ENCODE measurements around the gene EFNA3.

The EFNA3 gene

DNA sequence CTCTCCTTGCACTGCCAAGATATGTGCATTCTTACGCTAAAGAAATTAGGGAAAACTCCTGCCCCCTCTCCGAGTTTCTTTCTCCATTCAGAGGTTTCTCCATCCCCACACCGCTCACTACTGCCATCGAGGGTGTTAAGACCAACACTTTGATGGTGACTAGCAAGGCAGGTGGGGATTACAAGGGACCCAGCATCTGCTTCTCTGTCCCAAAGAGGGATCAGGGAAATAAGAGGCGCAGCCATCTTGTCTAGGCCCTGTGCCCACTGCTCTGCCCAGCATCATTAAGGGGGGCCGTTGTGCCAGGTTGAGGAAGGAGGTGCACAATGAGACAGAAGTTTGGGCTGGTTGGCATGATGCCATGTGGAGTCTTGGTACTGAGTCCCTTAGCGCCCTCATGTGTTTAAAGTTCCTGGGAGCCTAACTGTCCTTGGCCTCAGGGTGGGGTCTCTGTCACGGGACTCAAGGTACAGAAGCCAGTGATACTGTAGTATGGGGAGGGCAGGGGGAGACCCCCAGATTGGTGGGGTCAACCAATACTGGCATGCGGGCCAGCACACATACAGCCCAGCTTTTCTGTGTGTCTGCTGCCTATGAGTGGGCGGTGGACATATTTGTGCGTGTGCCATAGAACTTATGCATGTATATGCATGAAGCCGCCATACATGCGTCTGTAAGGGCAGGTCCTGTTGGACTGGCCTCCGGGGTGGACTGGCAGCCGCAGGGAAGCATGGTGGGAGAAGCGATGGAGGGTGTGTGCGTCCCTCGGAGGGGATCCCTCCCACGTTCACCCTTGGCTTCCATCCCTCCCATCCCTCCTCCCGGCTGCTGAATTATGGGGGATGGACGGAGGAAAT lies 5.5 kb downstream of the EFNA3 start:
- DNase-seq (ENCODE audit: low spot score), result no peak

DNA sequence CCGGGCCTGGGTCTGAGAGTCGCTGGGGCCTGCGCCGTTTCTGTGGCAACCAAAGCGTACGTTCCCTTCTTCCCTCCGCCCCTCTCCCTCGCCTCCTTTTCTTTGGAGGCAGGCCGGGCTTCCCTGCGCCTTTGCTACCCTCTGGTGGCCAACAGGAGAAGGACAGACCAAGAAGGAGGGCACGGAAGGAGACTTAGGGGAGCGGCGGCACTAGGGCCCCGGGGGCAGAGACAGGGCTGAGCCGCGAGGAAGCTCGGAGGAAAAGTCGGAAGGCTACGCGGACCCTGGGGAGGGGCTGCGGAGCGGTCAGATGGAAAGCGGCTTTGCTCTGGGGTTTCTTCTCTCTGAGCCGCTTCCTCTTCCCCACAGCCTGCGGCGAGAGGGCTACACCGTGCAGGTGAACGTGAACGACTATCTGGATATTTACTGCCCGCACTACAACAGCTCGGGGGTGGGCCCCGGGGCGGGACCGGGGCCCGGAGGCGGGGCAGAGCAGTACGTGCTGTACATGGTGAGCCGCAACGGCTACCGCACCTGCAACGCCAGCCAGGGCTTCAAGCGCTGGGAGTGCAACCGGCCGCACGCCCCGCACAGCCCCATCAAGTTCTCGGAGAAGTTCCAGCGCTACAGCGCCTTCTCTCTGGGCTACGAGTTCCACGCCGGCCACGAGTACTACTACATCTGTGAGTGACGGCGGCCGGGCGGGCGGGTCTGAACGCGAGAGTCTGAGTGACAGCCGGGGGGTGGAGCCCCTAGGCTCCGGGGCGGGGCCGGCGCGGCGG lies 6.3 kb downstream of the EFNA3 start:
- peak; percentile 92 for DNase-seq (ENCODE audit: low spot score)

DNA sequence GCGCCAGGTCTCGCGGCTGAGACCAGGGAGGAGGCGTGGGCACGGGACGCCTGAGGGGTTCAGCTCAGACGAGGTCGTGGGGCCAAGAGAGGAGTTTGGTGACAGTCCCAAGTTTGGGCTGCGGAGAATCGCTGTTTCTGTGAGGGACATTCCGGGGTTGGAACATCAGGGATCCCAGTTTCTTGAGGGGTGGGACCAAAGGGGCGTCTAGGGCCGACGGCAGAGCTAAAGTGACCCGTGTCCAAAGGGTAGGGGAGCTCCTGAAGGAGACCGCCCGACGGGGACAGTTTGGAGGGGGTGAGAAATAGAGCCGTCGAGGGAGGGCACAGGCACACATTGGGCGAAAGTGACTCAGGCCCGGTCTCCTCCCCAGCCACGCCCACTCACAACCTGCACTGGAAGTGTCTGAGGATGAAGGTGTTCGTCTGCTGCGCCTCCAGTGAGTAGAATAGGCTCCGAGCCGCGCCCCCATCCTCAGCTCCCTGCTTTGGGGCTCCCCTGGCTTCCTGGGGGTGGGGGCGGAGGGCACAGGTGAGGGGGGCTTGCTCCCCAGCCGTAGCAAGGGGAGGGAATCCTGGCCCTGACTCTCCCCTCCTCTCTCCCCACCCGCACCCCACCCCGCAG lies 7.0 kb downstream of the EFNA3 start:
- DNase-seq (ENCODE audit: low spot score), result peak; percentile 83

DNA sequence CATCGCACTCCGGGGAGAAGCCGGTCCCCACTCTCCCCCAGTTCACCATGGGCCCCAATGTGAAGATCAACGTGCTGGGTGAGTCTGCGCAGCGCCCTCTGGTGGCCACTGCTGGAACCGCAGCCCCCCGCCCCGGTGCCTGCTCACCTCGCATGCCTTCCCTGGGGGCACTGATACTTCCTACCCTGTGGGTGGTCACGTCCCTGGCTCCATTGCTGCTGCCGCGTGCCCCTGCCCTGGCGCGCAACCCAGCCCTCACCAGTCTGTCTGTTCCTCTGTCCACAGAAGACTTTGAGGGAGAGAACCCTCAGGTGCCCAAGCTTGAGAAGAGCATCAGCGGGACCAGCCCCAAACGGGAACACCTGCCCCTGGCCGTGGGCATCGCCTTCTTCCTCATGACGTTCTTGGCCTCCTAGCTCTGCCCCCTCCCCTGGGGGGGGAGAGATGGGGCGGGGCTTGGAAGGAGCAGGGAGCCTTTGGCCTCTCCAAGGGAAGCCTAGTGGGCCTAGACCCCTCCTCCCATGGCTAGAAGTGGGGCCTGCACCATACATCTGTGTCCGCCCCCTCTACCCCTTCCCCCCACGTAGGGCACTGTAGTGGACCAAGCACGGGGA lies 7.6 kb downstream of the EFNA3 start:
- DNase-seq (ENCODE audit: low spot score), result peak; percentile 77

DNA sequence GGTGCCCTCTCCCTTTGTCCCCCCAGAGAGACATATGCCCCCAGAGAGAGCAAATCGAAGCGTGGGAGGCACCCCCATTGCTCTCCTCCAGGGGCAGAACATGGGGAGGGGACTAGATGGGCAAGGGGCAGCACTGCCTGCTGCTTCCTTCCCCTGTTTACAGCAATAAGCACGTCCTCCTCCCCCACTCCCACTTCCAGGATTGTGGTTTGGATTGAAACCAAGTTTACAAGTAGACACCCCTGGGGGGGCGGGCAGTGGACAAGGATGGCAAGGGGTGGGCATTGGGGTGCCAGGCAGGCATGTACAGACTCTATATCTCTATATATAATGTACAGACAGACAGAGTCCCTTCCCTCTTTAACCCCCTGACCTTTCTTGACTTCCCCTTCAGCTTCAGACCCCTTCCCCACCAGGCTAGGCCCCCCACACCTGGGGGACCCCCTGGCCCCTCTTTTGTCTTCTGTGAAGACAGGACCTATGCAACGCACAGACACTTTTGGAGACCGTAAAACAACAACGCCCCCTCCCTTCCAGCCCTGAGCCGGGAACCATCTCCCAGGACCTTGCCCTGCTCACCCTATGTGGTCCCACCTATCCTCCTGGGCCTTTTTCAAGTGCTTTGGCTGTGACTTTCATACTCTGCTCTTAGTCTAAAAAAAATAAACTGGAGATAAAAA lies 8.4 kb downstream of the EFNA3 start:
- no peak for DNase-seq (ENCODE audit: low spot score)

DNA sequence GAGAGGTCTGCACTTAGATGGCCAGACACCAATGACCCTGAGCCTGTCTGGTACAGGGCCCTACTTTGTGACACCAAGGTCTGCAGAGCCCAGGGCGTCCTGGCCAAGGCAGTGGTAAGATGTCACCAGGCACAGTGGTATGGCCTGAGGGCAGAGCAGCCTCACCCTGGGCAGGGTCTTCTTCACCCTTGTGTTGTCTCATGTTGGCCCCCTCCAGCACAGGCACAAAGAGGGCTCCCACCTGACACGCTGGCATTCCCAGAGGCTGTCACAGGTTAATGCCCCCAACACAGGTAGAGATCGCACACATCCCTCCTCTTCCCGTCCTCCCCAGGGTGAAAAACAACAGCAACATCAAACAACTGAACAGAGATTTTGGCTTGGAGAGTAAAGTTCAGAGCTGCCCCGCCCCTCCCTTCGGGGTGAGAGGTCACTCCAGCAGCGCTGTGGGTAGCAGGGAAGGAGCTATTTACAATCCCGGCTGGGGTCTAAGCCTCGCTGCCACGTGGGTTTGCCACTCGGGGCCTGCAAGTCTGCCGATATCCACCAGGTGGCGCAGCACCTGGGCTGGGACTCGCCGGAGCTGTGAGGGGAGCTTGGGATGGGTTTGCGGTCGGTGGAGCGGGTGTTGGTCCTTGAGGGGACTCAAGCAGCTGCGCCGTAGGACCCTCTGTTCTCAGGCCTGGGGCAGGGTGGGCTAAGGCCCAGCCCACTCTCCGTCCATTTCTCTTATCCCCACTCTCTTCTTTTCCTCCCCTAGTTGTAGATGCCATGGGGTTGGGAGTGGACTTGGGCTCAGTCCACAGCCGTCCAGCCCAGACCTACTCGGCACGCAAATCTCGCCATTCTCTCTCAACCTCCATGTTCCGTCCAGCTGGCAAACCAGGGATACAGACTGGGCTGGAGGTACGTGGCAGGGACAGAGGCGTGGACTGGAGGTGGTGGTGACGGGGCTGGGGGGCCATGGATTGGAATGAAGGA lies 12.7 kb downstream of the EFNA3 start:
- DNase-seq (ENCODE audit: low spot score), result peak; percentile 83

DNA sequence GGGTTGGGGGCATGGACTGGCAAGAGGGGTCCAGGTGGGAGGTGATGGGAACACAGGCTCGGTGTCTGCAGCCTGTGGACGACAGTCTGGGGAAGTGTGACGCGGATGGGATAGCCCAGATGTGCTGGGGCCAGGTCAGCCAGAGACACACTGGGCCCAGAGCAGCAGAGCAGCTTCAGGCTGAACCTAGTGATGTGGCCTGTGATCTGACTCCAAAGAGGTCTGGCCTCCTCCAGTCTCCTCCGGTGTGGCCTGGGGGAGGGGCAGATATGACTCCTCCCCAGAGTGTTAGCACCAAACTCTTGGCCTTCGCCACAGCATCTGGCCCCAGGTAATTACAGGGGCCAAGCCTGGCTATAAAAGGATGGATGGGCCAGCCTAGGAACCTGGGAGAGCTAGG lies 13.5 kb downstream of the EFNA3 start:
- no peak for DNase-seq (ENCODE audit: low spot score)

DNA sequence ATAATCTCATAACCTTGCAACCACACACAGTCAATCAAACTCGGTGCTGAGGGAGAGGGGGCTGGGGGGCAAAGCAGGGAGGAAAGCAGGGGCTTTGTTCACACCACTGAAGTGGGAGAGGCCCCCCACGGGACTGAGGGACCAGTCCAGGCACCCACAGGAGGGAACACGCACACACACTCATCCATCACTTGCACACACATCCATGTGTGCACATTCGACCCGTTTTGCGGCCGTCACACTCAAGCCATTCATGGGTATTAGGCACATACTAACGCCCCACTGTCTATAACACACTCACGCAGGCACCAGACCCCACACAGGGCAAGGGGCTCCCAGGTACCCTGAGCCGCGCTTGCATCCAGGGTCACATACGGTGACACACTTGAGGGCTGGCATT lies 14.0 kb downstream of the EFNA3 start:
- DNase-seq (ENCODE audit: low spot score), result no peak

DNA sequence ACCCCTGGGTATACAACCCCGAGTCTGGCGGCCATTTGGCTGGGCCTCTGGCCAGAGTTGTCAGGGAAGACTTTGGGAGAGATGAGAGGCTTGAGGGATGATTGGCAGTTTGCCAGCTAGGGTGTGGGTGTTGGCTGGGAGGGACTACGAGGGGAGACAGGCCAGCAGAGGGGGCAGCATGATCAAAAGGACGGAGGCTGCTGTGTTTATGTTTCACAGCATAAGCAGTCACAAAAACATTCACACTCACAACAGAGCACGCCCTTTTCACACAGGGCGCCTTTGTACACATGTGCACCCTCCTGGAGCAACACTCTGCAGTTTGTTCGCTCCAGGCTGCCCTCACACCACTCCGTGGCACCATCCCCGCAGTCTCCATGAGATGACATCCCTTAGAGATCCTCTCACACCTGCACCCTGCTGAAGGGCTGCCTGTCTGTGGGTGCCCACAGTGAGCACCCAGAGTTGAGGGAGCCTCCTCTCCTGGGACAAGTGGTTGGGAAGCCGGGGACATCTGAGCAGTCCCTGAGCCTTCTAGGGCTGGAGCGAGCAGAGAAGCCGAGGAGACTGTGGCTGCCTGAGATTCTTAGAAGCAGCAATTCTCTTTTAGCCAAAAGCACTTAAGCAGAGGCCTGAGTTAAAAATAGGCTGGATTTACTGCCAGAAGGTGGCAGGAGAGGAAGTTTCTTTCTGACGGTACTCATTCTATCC lies 15.4 kb downstream of the EFNA3 start:
- DNase-seq (ENCODE audit: low spot score), result peak; percentile 29

DNA sequence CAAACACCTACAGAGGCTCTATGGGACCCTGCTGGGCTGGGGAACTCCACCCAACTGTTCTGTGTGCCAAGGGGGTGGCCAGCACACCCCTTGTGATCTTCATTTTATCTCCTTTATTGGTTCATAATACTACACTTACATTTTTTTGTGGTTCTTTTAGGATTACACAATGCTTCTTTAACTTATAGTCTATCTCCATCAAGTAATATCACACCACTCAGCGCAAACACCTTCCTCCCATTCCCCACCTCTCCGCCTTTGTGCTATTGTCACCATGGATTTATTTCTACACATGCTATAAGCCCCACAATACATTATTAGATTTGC lies 15.9 kb downstream of the EFNA3 start:
- no peak for DNase-seq (ENCODE audit: low spot score)

DNA sequence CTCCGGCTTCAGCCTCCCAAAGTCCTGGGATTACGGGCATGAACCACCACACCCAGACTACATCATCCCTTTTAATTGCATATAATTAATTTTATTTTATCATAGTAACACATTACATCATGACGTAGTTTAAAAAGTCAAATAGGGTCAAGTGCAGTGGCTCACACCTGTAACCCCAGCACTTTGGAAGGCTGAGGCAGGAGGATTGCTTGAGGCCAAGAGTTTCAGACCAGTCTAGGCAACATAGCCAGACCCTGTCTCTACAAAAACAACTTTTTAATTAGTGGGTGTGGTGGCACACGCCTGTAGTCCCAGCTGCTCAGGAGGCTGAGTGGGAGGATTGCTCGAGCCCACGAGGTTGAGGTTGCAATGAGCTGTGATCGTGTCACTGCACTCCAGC lies 20.7 kb downstream of the EFNA3 start:
- no peak for DNase-seq (ENCODE audit: low spot score)

DNA sequence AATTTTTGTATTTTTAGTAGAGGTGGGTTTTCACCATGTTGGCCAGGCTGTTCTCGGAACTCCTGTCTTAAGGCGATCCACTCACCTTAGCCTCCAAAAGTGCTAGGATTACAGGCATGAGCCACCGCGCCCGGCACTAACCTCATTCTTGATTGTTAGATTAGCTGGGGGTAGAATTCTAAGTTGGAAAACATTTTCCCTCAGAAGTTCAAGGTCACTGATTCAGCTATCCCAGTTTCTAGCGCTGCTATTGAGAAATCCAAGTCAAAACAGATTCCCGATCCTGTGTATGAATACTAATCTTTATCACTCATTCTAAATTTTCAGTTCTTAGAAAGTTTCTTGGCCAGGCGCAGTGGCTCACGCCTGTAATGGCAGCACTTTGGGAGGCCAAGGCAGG lies 24.7 kb downstream of the EFNA3 start:
- no peak for DNase-seq (ENCODE audit: low spot score)

DNA sequence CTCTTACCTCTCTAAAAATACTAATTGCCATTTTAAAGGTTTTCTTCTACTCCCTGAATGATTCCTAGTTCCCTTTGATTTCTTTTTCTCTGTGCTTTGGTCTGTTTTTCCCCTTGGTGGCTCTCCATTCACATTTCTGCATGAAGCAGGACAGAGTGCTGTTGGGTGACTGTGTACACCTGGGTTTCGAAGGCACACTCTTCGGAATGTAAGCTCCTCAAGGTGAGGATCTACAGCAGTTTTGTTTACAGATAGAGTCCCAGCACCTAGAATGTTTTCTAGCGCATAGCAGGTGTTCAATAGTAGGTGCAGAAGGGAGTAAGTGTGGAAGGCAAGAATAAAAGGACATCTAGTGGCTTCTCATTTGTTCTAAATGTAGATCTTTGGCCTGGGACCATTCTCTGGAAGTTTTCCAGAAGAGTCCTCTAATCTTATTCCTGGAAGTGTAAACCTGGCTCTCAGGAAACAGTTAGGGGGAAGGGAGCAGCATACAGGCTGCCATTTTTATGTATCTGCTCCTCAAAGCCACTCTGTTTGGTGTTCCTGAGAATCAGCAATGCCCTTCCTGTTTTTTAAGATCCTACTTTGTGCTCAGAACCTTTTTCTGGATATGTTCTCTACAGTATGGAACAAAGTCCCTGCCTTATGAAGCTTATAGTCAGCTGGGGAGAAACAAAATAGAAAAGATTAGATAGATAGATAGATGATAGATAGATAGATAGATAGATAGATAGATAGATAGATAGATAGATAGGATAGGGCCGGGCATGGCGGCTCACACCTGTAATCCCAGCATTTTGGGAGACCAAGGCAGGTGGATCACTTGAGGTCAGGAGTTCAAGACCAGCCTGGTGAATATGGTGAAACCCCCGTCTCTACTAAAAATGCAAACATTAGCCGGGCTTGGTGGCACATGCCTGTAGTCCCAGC lies 26.2 kb downstream of the EFNA3 start:
- DNase-seq (ENCODE audit: low spot score), result no peak

DNA sequence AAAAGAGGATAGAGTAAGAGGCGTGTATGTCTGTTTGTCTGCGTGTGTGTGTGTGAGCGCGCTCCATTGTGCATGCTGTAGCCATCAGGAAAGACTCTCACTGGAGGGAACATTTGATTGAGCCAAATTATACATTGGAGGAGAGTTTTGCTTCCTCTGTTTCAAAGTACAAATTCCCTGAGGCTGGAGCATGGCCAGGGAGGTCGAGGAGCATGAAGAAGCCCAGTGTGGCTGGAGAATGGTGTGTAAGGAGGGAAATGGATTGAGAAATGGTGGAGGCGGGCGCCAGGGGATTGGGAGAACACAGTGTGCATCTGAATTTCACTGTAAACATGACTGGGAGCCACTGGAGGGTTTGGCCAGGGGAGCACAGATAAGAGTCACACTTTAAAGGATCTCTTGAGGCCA lies 27.0 kb downstream of the EFNA3 start:
- DNase-seq (ENCODE audit: low spot score), result no peak

DNA sequence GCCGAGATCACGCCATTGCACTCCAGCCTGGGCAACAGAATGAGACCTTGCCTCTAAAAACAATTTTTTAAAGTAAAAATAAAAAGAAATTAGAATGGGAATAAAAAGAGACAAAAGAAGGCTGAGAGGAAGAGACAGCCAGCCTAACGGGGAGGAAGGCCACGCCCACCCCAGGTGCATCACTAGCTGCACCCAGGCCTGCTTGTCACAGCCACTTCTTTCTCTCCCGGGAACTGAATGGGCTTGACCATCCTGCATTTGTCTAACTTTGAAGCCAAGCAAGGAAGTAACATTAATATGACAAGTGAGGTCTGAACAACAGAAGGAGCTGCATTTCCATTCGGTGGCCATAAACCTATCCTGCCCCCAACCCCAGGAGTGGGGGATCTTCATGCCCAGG lies 28.2 kb downstream of the EFNA3 start:
- DNase-seq (ENCODE audit: low spot score), result no peak

DNA sequence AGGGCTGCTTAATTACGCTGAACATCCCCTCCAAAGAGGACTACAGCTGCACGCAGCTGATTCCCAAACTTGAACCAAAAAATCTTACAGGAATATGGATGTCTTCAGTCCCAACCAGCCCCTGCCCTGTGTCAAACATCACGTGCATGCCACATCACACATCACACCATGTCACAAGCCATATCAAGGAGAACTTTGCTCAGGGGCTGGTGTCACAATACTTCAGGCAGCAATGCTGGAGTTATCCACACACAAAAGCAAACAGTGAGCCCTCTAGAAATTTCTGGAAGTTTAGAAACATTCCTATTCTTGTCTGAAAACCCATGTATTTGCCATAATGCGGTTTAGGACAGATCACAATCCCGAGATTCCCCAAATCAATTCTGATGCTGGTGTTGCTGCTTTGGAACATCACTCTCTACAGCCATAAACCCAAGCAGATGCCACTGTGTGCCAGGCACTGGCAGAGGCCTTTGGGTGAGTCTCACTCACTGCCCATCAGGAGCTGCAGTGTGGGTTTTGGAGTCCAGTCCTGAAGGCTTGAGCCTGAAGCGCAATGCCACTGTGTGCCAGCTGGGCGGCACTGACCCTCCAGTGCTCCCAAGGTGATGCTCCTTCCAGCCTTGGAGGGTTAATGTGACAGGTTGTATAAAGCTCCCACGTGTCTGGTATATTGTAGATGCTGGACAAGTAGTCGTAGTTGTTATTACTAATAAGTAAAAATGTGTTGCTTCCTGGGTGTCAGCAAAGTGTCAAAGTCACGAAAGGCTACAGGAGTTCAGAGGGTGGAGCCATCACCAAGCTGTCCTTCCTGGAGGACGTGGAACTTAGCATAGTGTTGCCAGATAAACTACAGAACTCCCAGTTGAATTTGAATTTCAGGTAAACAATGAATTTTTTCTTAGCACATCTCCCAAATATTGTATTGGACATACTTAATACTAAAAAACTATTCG lies 28.9 kb downstream of the EFNA3 start:
- no peak for DNase-seq (ENCODE audit: low spot score)

DNA sequence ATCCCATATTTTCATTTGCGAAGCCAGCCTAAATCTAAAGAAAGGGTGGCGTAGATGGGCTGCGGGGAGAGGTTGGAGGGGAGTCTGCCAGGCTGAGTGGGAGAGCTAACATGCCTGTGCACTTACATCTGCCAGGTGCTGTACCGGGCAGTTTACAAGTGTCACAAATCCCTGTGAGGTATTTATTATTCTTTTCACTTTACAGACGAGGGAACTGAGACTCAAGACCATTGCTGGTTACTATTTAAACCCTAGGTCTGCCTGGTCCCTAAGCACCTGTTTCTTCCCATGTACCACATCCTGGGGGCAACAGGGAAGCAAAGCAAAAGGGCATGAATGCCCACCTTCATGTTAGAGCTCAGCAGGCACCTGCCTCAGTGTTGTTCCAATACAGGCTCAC lies 29.7 kb downstream of the EFNA3 start:
- DNase-seq (ENCODE audit: low spot score), result no peak

DNA sequence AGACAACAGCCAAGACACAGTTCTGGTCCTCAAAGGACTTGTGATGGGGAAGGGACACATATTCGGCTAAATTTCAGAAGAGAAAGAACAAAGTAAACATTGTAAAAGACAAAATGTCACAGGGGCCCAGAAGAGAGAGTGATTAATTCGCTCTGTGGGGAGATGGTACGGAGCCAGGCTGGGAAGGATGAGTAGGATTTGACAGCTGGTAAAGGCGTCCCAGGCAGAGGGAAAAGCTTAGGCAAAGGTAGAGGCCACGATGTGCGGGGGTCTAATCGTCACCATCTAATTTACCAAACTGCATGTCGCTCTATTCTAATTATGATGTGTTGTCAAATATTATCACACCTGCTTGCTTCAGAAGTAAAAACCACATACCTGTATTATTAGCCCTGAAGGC lies 31.7 kb downstream of the EFNA3 start:
- no peak for DNase-seq (ENCODE audit: low spot score)
